Gastroesophageal sphincter (tissue), 4 donors: ENCODE data around the gene SYT14. TPM values are rescaled to one million over a fixed set of nuclear protein-coding genes. Genes with fewer than 3 reads are reported as not detected.
"Not testable (repeated sequence)": the region's sequence is repeated elsewhere in the genome, so short reads cannot be mapped to it uniquely, and the experiment has no call there.

ENCODE experiments used
- ATAC-seq: fragments of 150-250 bp; one replicate; pipeline ENCODE4 v1.9.1; 2016; ENCODE audit warnings: mild to moderate bottlenecking, moderate library complexity
- H3K27ac ChIP-seq, 4 donors: fragments of 200-600 bp; sonication (generic) in 3 of 4; 1 replicate in 3 of 4; 2 replicates in 1 of 4; pipeline ENCODE4 v1.5.1; 2016 to 2019
- H3K27me3 ChIP-seq: fragments of 200-600 bp; sonication (generic); one replicate; pipeline ENCODE4 v1.5.1; 2019
- H3K36me3 ChIP-seq, 2 donors: fragments of 200-600 bp; sonication (generic); one replicate each; pipeline ENCODE4 v1.5.1; 2019; ENCODE audit warnings: control low read depth in 1 of 2
- H3K4me1 ChIP-seq, 3 donors: fragments of 200-600 bp; sonication (generic); 1 replicate in 2 of 3; 2 replicates in 1 of 3; pipeline ENCODE4 v1.5.1; 2016 to 2019; ENCODE audit warnings: control low read depth in 2 of 3
- H3K4me3 ChIP-seq, 2 donors: fragments of 200-600 bp; sonication (generic); one replicate each; pipeline ENCODE4 v1.5.1; 2019; ENCODE audit warnings: mild to moderate bottlenecking in 1 of 2, moderate library complexity in 1 of 2
- H3K9me3 ChIP-seq, 3 donors: fragments of 200-600 bp; sonication (generic); one replicate each; pipeline ENCODE4 v1.5.1; 2017 to 2019; ENCODE audit warnings: control low read depth in 2 of 3
- EP300 ChIP-seq: sonication (generic); formaldehyde crosslinking; IDR thresholded peaks from one replicate; pipeline ENCODE4 v1.6.1; 2017; ENCODE audit warnings: antibody characterized with exemption, mild to moderate bottlenecking
- POLR2A ChIP-seq, 2 donors: fragments of 450-650 bp; IDR thresholded peaks; one replicate each; pipeline ENCODE4 v1.6.1; 2017; ENCODE audit warnings: antibody characterized with exemption in 2 of 2, mild to moderate bottlenecking in 2 of 2, moderate library complexity in 1 of 2
- POLR2AphosphoS5 ChIP-seq: sonication (generic); formaldehyde crosslinking; IDR thresholded peaks from one replicate; pipeline ENCODE4 v1.6.1; 2017; ENCODE audit warnings: antibody characterized with exemption
- WGBS, 2 donors: methylation state at CpG; one replicate each; pipeline ENCODE4 v1.1.5; 2018; ENCODE audit warnings: low coverage in 1 of 2; 5-methylcytosine and 5-hydroxymethylcytosine counted together
- total RNA-seq, 4 donors: library from RNA; depleted of rRNA; stranded (reverse); fragments of >200 nt; gene quantifications; one replicate each; pipeline ENCODE4 v1.1.0, GENCODE V29; 2016
- TF ChIP-seq, protein P1 (sequence below), 4 experiments: fragments of 200-600 bp in 2 of 4; fragments of 450-650 bp in 2 of 4; sonication (generic) in 1 of 4; IDR thresholded peaks; one replicate each; pipeline ENCODE4 v1.5.1; 2017 to 2019; ENCODE audit warnings: antibody characterized with exemption in 4 of 4, mild to moderate bottlenecking in 2 of 4, moderate library complexity in 2 of 4

Gene SYT14
- total RNA-seq, 4 donors from 2014 or later: under 0.01 to 0.27 TPM; not detected in 2

DNA sequence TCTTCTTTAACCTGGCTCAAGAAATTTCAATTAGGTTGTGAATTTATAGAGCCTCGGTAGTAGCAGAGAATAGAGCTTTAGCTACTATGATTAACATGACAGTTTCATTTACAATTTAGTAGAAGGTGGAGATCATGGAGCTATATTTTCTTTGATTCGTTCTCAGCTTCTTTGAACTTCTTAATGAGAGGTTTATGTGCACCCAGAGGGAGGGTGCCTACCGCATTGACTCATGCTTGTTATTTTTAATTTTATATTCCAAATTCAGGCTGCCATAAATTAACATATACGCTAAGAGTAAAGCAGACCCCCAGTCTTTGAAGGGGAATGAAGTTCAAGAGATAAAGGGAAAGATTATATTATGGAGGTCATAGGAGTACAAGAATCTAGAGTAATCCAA, 24.4 kb downstream of the SYT14 start:
- Histone ChIP-seq H3K27me3 (no peaks in the 10 kb centered on the region), H3K4me3 (no peak overlapping the region), H3K27ac (no peak overlapping the region), H3K4me1 (no peaks in the 10 kb centered on the region), H3K36me3 (no peaks in the 10 kb centered on the region), H3K9me3 (no peaks in the 10 kb centered on the region)
- ATAC-seq: no peak
- 72 to 79% methylated on average over 3 to 4 of the region's 4 CpGs for WGBS, 2 donors
- no peak for TF ChIP-seq POLR2AphosphoS5
- TF ChIP-seq, protein P1, sequence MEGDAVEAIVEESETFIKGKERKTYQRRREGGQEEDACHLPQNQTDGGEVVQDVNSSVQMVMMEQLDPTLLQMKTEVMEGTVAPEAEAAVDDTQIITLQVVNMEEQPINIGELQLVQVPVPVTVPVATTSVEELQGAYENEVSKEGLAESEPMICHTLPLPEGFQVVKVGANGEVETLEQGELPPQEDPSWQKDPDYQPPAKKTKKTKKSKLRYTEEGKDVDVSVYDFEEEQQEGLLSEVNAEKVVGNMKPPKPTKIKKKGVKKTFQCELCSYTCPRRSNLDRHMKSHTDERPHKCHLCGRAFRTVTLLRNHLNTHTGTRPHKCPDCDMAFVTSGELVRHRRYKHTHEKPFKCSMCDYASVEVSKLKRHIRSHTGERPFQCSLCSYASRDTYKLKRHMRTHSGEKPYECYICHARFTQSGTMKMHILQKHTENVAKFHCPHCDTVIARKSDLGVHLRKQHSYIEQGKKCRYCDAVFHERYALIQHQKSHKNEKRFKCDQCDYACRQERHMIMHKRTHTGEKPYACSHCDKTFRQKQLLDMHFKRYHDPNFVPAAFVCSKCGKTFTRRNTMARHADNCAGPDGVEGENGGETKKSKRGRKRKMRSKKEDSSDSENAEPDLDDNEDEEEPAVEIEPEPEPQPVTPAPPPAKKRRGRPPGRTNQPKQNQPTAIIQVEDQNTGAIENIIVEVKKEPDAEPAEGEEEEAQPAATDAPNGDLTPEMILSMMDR (IDR thresholded peaks at IDR 0.05): no peak
- no peak for TF ChIP-seq POLR2A (IDR thresholded peaks at IDR 0.05)
- TF ChIP-seq EP300: no peak

DNA sequence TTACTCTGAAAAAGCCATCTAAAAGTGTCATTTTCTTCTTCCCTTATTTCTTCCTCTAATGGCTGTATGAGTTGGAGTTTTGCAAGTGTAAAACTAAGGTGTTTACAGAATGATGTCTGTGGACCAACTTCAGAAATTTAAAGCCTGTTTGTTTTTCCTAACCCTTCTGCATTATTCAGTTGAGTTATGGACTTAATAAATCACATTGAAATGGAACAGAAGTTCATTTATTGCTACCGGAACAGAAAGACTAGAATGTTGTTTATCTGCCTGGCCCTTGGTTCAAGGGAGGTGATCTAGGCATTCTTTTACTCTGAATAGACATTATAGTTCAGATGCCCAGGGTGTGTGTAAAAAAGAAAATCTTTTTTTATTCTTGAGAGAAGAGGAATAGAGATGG, 24.8 kb downstream of the SYT14 start:
- no peak overlapping the region for H3K27ac ChIP-seq
- no peak overlapping the region for H3K4me3 ChIP-seq
- no peak for TF ChIP-seq POLR2A (IDR thresholded peaks at IDR 0.05)
- TF ChIP-seq POLR2AphosphoS5: no peak
- TF ChIP-seq EP300: no peak
- TF ChIP-seq, protein P1 (IDR thresholded peaks at IDR 0.05): no peak
- WGBS, 2 donors: 27 to 55% methylated on average over 1 of the region's 1 CpG
- no peaks in the 10 kb centered on the region for H3K4me1 ChIP-seq
- H3K27me3 ChIP-seq: no peaks in the 10 kb centered on the region
- H3K36me3 ChIP-seq: no peaks in the 10 kb centered on the region
- no peak for ATAC-seq
- H3K9me3 ChIP-seq: no peaks in the 10 kb centered on the region

DNA sequence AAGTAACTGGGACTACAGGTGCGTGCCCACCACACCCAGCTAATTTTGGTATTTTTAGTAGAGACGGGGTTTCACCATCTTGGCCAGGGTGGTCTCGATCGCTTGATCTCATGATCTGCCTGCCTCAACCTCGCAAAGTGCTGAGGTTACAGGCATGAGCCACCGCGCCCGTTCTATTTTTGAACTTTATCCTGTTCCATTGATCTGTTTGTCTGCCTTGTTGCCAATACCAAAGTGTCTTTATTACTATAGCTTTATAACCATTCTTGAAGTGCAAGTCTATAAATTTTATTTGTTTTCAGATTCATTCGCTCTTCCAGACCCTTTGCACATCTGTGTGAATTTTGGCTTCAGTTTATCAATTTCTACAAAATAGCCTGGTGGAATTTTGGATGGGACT, 28.0 kb downstream of the SYT14 start:
- no peak for ATAC-seq
- WGBS, 2 donors: 92 to 96% methylated on average over 5 to 9 of the region's 9 CpGs
- no peak overlapping the region for H3K27ac ChIP-seq
- H3K36me3 ChIP-seq: no peaks in the 10 kb centered on the region
- H3K4me1 ChIP-seq: no peaks in the 10 kb centered on the region
- H3K9me3 ChIP-seq: no peaks in the 10 kb centered on the region
- H3K27me3 ChIP-seq: no peaks in the 10 kb centered on the region
- H3K4me3 ChIP-seq: no peak overlapping the region
- TF ChIP-seq EP300 (no peak), POLR2A (IDR thresholded peaks at IDR 0.05) (no peak), POLR2AphosphoS5 (no peak)
- TF ChIP-seq, protein P1 (IDR thresholded peaks at IDR 0.05): no peak

DNA sequence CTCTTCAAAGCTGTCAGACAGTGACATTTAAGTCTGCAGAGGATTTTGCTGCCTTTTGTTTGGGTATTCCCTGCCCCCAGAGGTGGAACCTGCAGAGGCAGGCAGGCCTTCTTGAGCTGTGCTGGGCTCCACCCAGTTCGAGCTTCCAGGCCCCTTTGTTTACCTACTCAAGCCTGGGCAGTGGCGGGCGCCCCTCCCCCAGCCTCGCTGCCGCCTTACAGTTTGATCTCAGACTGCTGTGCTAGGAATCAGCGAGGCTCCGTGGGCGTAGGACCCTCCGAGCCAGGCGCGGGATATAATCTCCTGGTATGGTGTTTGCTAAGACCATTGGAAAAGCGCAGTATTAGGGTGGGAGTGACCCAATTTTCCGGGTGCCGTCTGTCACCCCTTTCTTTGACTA, 40.7 kb downstream of the SYT14 start:
- H3K36me3 ChIP-seq, H3K4me3 ChIP-seq, ATAC-seq, H3K4me1 ChIP-seq, H3K27me3 ChIP-seq, H3K27ac ChIP-seq, H3K9me3 ChIP-seq: not testable (repeated sequence)
- 100% methylated on average over 3 of the region's 14 CpGs; no CpG with 5 or more reads in 1 of the 2 donors for WGBS, 2 donors

DNA sequence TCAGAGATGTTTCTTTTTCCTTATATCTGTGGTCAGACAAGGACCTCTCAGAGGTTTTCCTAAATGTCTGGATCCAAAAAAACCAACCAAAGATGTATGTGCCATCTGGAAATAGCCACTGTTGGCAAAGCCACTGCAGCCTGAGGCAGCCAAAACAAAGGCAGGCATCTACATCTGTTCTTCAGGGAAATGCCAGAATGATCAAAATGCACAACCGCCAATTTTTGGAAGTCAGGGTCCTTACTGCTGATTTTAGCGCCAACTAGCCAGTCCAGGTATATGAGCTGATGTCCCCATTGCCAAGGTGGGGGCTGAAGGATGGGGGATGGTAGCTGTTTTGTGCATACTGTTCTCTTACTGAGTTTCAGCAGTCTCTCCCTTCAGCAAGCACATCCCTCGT, 45.9 kb downstream of the SYT14 start:
- 67 to 72% methylated on average over 2 to 3 of the region's 3 CpGs for WGBS, 2 donors
- no peak for ATAC-seq

More for the DNA sequence above, 45.9 kb downstream of the SYT14 start:
- H3K4me3 ChIP-seq: no peak overlapping the region
- no peaks in the 10 kb centered on the region for H3K36me3 ChIP-seq
- no peak for TF ChIP-seq EP300
- TF ChIP-seq POLR2AphosphoS5: no peak
- no peak for TF ChIP-seq POLR2A (IDR thresholded peaks at IDR 0.05)
- TF ChIP-seq, protein P1 (IDR thresholded peaks at IDR 0.05): no peak
- H3K27ac ChIP-seq: no peak overlapping the region
- H3K4me1 ChIP-seq: no peaks in the 10 kb centered on the region
- H3K27me3 ChIP-seq: peaks cover 12% of the 10 kb centered on the region
- peaks cover 0 to 13% (median 0%) of the 10 kb centered on the region in 3 donors for H3K9me3 ChIP-seq
